ENCODE data around the gene IL3.

DNA sequence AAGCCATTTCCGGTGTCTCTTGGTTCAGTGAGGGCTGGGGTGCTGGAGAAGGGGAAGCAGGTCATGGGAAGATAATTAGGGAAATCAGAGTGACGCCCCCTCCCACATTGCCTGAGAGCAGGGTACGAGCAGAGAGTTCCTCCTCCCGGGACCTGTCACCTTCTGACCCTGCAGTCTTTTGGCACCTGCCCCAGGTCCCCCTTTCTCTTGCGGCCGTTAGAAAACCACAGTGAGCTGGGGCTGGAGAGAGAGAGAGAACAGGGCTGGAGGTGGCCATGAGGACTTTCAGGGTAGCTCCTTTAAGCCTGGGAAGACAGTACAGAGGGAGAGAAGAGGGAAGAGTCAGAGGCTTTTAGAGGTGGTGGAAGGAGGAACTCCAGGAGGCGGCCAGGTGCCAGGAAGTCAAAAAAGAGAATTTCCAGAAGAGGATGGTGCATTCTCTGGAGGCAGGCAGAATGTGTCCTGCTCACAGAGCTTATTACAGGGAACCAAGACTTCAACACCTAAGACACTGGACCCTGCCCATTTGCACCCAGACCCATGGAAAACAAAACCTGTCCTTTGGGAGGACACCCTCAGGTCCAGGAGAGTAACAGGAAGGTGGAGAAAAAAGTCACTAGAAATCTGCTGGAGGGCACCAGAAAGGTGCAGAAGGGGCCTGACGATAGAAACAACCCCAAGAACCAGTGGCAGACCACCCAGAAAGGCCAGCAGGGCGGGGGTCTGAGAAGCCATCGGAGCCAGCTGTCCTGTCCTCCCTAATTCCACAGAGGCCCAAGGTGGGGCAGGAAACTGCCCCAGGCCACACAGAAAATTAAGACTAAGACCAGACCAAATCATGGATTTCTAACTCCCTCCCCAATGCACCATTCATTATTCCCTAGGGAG, 42.5 kb upstream of the IL3 start:
- TF ChIP-seq POLR2AphosphoS5 (IDR thresholded peaks at IDR 0.05): no peak
- TF ChIP-seq, protein P1, sequence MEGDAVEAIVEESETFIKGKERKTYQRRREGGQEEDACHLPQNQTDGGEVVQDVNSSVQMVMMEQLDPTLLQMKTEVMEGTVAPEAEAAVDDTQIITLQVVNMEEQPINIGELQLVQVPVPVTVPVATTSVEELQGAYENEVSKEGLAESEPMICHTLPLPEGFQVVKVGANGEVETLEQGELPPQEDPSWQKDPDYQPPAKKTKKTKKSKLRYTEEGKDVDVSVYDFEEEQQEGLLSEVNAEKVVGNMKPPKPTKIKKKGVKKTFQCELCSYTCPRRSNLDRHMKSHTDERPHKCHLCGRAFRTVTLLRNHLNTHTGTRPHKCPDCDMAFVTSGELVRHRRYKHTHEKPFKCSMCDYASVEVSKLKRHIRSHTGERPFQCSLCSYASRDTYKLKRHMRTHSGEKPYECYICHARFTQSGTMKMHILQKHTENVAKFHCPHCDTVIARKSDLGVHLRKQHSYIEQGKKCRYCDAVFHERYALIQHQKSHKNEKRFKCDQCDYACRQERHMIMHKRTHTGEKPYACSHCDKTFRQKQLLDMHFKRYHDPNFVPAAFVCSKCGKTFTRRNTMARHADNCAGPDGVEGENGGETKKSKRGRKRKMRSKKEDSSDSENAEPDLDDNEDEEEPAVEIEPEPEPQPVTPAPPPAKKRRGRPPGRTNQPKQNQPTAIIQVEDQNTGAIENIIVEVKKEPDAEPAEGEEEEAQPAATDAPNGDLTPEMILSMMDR (IDR thresholded peaks at IDR 0.05): no peak
